ENCODE data around the gene PARP3. TPM values are rescaled to one million over a fixed set of nuclear protein-coding genes. Genes with fewer than 3 reads are reported as not detected.

The PARP3 gene
- total RNA-seq, 4 donors from 2014 or later = 6.0 to 16.2 (median 9.0) TPM

DNA sequence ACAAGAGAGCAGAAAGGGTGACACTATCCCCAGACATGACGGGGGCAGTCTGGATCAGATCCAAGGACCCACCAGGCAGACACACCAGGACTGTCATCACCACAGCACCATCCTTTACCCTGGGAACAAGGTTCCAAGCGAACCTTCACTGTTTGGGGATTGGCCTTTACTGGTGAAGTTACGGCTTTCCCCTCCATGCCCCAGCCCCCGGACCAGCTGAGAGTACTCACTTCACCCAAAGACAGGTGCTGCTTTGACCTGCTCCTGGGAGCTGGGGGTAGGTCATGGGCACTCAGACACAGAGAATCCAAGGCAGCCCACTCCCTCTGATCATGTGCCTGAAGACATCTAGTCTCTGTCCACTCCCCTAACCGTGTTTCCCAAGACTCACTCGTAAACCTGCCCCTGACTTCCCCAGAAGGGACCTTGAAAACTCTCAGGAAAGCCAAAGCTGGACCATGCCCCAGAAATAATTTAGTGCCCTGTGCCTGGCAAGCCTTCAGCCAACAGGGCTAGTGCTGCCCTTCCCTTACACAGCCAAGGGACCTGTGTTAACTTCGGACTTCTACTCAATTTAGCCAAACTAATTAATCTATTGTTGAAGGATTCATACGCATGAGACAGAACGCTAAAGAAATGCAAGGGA, 3.3 kb upstream of the PARP3 start:
- peak in 1 of 2 donors; percentile 79 for DNase-seq (ENCODE audit: low spot score in 2 of 2)
- intact Hi-C loops (cut with DNase I; ENCODE audit: low total_unique reads) = no loop called here
- 89 to 94% methylated on average over 9 of the region's 9 CpGs for WGBS, 2 donors
- no peak for TF ChIP-seq POLR2A (IDR thresholded peaks at IDR 0.05)
- TF ChIP-seq, protein P1, sequence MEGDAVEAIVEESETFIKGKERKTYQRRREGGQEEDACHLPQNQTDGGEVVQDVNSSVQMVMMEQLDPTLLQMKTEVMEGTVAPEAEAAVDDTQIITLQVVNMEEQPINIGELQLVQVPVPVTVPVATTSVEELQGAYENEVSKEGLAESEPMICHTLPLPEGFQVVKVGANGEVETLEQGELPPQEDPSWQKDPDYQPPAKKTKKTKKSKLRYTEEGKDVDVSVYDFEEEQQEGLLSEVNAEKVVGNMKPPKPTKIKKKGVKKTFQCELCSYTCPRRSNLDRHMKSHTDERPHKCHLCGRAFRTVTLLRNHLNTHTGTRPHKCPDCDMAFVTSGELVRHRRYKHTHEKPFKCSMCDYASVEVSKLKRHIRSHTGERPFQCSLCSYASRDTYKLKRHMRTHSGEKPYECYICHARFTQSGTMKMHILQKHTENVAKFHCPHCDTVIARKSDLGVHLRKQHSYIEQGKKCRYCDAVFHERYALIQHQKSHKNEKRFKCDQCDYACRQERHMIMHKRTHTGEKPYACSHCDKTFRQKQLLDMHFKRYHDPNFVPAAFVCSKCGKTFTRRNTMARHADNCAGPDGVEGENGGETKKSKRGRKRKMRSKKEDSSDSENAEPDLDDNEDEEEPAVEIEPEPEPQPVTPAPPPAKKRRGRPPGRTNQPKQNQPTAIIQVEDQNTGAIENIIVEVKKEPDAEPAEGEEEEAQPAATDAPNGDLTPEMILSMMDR (IDR thresholded peaks at IDR 0.05) = no peak
- no peak overlapping the region for H3K4me3 ChIP-seq (ENCODE audit: low read depth, poor library complexity, severe bottlenecking)

DNA sequence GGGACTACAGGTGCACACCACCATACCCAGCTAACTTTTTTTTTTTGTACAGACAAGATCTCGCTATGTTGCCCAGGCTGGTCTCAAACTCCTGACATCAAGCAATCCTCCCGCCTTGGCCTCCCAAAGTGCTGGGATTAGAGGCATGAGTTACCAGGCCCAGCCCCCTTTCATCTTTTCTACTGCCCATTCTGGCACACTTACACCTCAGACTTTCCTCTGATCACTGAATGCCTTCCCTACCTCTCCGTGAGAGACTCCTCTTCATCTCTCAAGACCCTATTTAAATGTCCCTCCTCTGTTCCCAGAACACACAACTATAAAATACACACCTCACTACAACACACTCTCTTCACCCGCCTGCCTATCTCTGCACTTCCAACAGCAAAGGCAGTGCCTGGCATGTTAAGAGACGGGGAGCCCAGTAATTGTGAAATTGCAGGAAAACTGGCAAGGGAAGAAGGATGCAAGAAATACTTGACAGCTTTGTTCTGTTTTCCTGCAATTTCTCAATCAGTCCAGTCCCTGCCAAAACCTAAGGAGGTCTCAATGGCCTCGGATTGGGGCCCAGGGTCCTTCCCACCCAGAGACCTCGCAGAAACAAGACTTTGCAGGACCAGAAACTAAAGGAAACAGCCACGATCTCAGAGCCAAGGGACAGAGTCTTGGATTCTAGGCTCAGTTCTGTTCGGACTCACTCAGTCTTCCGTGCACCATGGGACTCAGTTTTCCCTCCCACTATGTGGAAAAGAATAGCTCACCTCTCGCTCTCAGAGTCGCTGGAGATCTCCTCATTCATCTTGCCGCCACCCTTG, 1.3 kb upstream of the PARP3 start:
- DNase-seq (ENCODE audit: low spot score in 2 of 2) = peak in 1 of 2 donors; percentile 80
- WGBS, 2 donors = 32 to 33% methylated on average over 13 of the region's 13 CpGs
- intact Hi-C loops (cut with DNase I; ENCODE audit: low total_unique reads) = loop anchor here (5.0 kb wide), 1 partner anchor 201 kb away; no protein-coding TSS in a partner anchor
- H3K4me3 ChIP-seq (ENCODE audit: low read depth, poor library complexity, severe bottlenecking) = peak overlapping the region; percentile 59
- no peak for TF ChIP-seq POLR2A (IDR thresholded peaks at IDR 0.05)
- TF ChIP-seq, protein P1 (IDR thresholded peaks at IDR 0.05) = no peak

DNA sequence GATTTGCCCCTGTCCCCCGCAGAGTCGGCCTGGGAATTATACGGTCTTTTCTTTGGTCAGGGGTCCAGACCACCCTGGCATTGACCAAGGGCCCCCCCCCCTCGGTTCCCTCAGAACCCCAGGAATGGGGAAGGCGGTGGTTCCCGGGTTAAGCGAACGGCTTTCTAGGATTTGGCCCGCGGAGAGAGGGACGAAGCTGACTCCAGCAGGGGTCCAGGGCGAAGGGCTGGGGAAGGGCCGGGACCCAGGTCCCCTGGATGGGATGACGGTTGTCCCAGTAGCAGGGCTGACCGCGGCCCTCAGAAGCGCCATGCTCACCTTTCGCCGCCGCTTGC, 733 bp upstream of the PARP3 start:
- WGBS, 2 donors = 2 to 12% methylated on average over 3 to 11 of the region's 20 CpGs
- no peak for TF ChIP-seq POLR2A (IDR thresholded peaks at IDR 0.05)
- TF ChIP-seq, protein P1 (IDR thresholded peaks at IDR 0.05) = no peak
- peak in 1 of 2 donors; percentile 33 for DNase-seq (ENCODE audit: low spot score in 2 of 2)
- intact Hi-C loops (cut with DNase I; ENCODE audit: low total_unique reads) = loop anchor here (5.0 kb wide), 1 partner anchor 201 kb away; no protein-coding TSS in a partner anchor
- H3K4me3 ChIP-seq (ENCODE audit: low read depth, poor library complexity, severe bottlenecking) = peak overlapping the region; percentile 59

DNA sequence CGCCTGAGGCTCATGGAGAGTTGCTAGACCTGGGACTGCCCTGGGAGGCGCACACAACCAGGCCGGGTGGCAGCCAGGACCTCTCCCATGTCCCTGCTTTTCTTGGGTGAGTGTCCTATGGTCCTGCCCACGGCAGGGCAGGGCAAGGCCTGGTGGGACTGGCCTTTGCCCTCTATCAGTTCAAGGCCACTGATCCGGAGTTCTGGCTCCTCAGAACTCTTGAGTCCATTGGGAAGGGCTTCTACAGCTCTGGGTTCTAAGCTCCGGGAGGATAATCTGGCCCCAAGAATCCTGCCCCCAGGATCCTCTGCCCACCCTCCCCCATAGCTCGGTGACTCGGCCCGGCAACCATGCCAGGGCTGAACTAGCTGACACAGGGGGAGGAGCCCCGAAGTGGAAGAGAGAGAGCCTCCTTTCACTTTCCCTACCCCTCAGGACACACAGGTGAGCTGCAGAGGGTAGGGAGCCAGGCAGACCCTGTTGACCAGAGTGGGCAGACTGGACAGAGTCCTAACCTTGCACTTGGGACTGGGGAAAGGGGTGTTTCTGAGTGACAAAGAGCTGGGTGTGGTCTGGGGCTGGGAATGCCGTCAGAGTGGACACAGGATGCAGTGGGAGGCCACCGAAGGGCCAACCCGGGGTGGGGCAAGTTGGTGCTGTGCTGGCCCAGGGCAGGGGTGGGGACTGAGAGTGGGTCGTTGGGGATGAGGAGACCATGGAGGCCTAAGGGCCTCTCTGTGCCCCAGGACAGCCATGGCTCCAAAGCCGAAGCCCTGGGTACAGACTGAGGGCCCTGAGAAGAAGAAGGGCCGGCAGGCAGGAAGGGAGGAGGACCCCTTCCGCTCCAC, 664 bp downstream of the PARP3 start:
- DNase-seq (ENCODE audit: low spot score in 2 of 2) = peak; percentile 28 to 90
- no peak overlapping the region for H3K4me3 ChIP-seq (ENCODE audit: low read depth, poor library complexity, severe bottlenecking)
- TF ChIP-seq POLR2A (IDR thresholded peaks at IDR 0.05) = no peak
- TF ChIP-seq, protein P1 (IDR thresholded peaks at IDR 0.05) = no peak
- intact Hi-C loops (cut with DNase I; ENCODE audit: low total_unique reads) = loop anchor here (5.0 kb wide), 1 partner anchor 199 kb away; no protein-coding TSS in a partner anchor
- WGBS, 2 donors = 28 to 36% methylated on average over 17 of the region's 17 CpGs
